H1 (cell line): Measurements from ENCODE around the gene SMAP2.

Experiments used
- CREB1 ChIP-seq: IDR thresholded peaks from 2 replicates; pipeline ENCODE4 v1.6.1; 2012; ENCODE audit warnings: inconsistent platforms
- EP300 ChIP-seq, 2 experiments: IDR thresholded peaks; 1 replicate in 1 of 2; 2 replicates in 1 of 2; pipeline ENCODE4 v1.6.1; 2011 to 2012; ENCODE audit warnings: low read depth in 2 of 2, low read length in 2 of 2, mild to moderate bottlenecking in 2 of 2, borderline replicate concordance in 1 of 2, inconsistent platforms in 1 of 2, moderate library complexity in 1 of 2
- EZH2 ChIP-seq: fragments of 200-600 bp; sonication (generic); IDR thresholded peaks from 2 replicates; pipeline ENCODE4 v1.7.1; 2012; ENCODE audit warnings: low read depth, mild to moderate bottlenecking, moderate library complexity, low read length, inconsistent platforms; ENCODE audit not compliant: severe bottlenecking
- KDM4A ChIP-seq: IDR thresholded peaks from one replicate; pipeline ENCODE4 v1.7.1; 2012; ENCODE audit warnings: low read depth, mild to moderate bottlenecking, moderate library complexity, low read length, inconsistent platforms; ENCODE audit not compliant: severe bottlenecking
- MAX ChIP-seq: IDR thresholded peaks from 2 replicates; pipeline ENCODE4 v1.6.1; 2012; ENCODE audit warnings: inconsistent platforms
- POLR2AphosphoS5 ChIP-seq: IDR thresholded peaks from 2 replicates; pipeline ENCODE4 v1.6.1; 2011; ENCODE audit warnings: low read depth, low read length
- RFX5 ChIP-seq: IDR thresholded peaks from 2 replicates; pipeline ENCODE4 v1.6.1; 2011; ENCODE audit warnings: low read depth, low read length, improper control_type of control experiment, borderline replicate concordance
- SRF ChIP-seq: IDR thresholded peaks from 2 replicates; pipeline ENCODE4 v1.6.1; 2011; ENCODE audit warnings: mild to moderate bottlenecking, low read depth, low read length, moderate library complexity
- TAF1 ChIP-seq: IDR thresholded peaks from 2 replicates; pipeline ENCODE4 v1.6.1; 2011; ENCODE audit warnings: mild to moderate bottlenecking, low read depth, low read length
- TF ChIP-seq, protein P1 (sequence below), 3 experiments: IDR thresholded peaks; 1 replicate in 2 of 3; 2 replicates in 1 of 3; pipeline versions ENCODE4 v1.5.1 to v1.6.1; 2011; ENCODE audit warnings: low read length in 3 of 3, mild to moderate bottlenecking in 3 of 3, inconsistent platforms in 2 of 3, low read depth in 1 of 3, moderate library complexity in 1 of 3; ENCODE audit not compliant: insufficient read depth in 1 of 3; ENCODE audit errors: control extremely low read depth in 1 of 3
- TF ChIP-seq, protein P2 (sequence below): IDR thresholded peaks from 2 replicates; pipeline ENCODE4 v1.6.1; 2012; ENCODE audit warnings: low read length, inconsistent platforms

- TF ChIP-seq MAX: no peak
- TF ChIP-seq, protein P1, sequence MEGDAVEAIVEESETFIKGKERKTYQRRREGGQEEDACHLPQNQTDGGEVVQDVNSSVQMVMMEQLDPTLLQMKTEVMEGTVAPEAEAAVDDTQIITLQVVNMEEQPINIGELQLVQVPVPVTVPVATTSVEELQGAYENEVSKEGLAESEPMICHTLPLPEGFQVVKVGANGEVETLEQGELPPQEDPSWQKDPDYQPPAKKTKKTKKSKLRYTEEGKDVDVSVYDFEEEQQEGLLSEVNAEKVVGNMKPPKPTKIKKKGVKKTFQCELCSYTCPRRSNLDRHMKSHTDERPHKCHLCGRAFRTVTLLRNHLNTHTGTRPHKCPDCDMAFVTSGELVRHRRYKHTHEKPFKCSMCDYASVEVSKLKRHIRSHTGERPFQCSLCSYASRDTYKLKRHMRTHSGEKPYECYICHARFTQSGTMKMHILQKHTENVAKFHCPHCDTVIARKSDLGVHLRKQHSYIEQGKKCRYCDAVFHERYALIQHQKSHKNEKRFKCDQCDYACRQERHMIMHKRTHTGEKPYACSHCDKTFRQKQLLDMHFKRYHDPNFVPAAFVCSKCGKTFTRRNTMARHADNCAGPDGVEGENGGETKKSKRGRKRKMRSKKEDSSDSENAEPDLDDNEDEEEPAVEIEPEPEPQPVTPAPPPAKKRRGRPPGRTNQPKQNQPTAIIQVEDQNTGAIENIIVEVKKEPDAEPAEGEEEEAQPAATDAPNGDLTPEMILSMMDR (IDR thresholded peaks at IDR 0.05; ENCODE audit: control extremely low read depth in 1 of 3, insufficient read depth in 1 of 3, low read depth in 1 of 3, low read length in 3 of 3): no peak
- TF ChIP-seq RFX5: no peak
- no peak for TF ChIP-seq CREB1
- no peak for TF ChIP-seq POLR2AphosphoS5
- no peak for TF ChIP-seq EZH2
- no peak for TF ChIP-seq KDM4A
- TF ChIP-seq TAF1: no peak
- no peak for TF ChIP-seq EP300 (IDR thresholded peaks at IDR 0.05; ENCODE audit: borderline replicate concordance in 1 of 2, low read depth in 2 of 2, low read length in 2 of 2)
- TF ChIP-seq, protein P2, sequence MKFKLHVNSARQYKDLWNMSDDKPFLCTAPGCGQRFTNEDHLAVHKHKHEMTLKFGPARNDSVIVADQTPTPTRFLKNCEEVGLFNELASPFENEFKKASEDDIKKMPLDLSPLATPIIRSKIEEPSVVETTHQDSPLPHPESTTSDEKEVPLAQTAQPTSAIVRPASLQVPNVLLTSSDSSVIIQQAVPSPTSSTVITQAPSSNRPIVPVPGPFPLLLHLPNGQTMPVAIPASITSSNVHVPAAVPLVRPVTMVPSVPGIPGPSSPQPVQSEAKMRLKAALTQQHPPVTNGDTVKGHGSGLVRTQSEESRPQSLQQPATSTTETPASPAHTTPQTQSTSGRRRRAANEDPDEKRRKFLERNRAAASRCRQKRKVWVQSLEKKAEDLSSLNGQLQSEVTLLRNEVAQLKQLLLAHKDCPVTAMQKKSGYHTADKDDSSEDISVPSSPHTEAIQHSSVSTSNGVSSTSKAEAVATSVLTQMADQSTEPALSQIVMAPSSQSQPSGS: no peak
- no peak for TF ChIP-seq SRF
Observed at GRCh38 chr1:40401473-40402201, 28.1 kb downstream of the SMAP2 start.
